Lower lobe of right lung (tissue), 2 donors: ENCODE data around the gene CCT7. TPM values are rescaled to one million over a fixed set of nuclear protein-coding genes. Genes with fewer than 3 reads are reported as not detected.
A peak's percentile ranks its signal among the peaks of the same experiment; 100 is the strongest.
"Not testable (repeated sequence)": the region's sequence is repeated elsewhere in the genome, so short reads cannot be mapped to it uniquely, and the experiment has no call there.

ENCODE experiments used
- ATAC-seq, 2 donors: fragments of 200-7000 bp; cut with Tn5 transposase; one replicate each; pipeline ENCODE4 v1.9.1; 2020 to 2022; ENCODE audit warnings: mild to moderate bottlenecking in 2 of 2, moderate library complexity in 2 of 2
- DNase-seq: peaks from one replicate; pipeline ENCODE4 v3.0.0-alpha.2; 2020
- H3K27ac ChIP-seq: fragments of 200-600 bp; one replicate; pipeline ENCODE4 v1.8.0; 2022
- H3K27me3 ChIP-seq: fragments of 200-600 bp; one replicate; pipeline ENCODE4 v1.8.0; 2022; ENCODE audit warnings: low read depth
- H3K36me3 ChIP-seq: fragments of 200-600 bp; one replicate; pipeline ENCODE4 v1.8.0; 2022; ENCODE audit warnings: mild to moderate bottlenecking
- H3K4me1 ChIP-seq: fragments of 200-600 bp; one replicate; pipeline ENCODE4 v1.8.0; 2022
- H3K4me3 ChIP-seq: fragments of 200-600 bp; one replicate; pipeline ENCODE4 v1.8.0; 2022; ENCODE audit warnings: mild to moderate bottlenecking
- H3K9me3 ChIP-seq: fragments of 200-600 bp; one replicate; pipeline ENCODE4 v1.8.0; 2022
- CTCF ChIP-seq: fragments of 200-600 bp; IDR thresholded peaks from one replicate; pipeline ENCODE4 v1.8.0; 2022; ENCODE audit warnings: antibody characterized with exemption, mild to moderate bottlenecking
- intact Hi-C: fragments of 100-400 bp; cut with DNase I; formaldehyde crosslinking; loops from one replicate; pipeline ENCODE4 v1.11.0; 2022
- total RNA-seq: library from RNA; stranded (reverse); fragmentation: NEBNext Ultra II Directional; extraction: Animal tissue kit (Norgen Biotek cat#: 25700); gene quantifications from one replicate; pipeline ENCODE4 v1.2.1, GENCODE V29; 2021
- donor health status: DM: no; HTN: yes; CAD: no; lungs with severe emphysema.

The CCT7 gene
- total RNA-seq, 1 donor from 2014 or later = 151 TPM

- ATAC-seq (no peak), DNase-seq (no peak)
- no peak for TF ChIP-seq CTCF
- Histone ChIP-seq H3K27ac (no peak overlapping the region), H3K36me3 (peaks cover 7% of the 10 kb centered on the region), H3K4me3 (no peak overlapping the region), H3K9me3 (no peaks in the 10 kb centered on the region), H3K4me1 (no peaks in the 10 kb centered on the region), H3K27me3 (no peaks in the 10 kb centered on the region)
- intact Hi-C loops = no loop called here
Measured at GRCh38 chr2:73259276-73259675, 25.2 kb downstream of the CCT7 start.

- no peaks in the 10 kb centered on the region for H3K9me3 ChIP-seq
- ATAC-seq = no peak
- no peak for TF ChIP-seq CTCF
- no peak overlapping the region for H3K27ac ChIP-seq
- H3K27me3 ChIP-seq = no peaks in the 10 kb centered on the region
- intact Hi-C loops = no loop called here
- no peaks in the 10 kb centered on the region for H3K4me1 ChIP-seq
- H3K36me3 ChIP-seq = peaks cover 2% of the 10 kb centered on the region
- no peak overlapping the region for H3K4me3 ChIP-seq
- no peak for DNase-seq
Measured at GRCh38 chr2:73259704-73260337, 25.7 kb downstream of the CCT7 start.

GRCh38 chr2:73260338-73260984 lies 26.4 kb downstream of the CCT7 start:
- no peak overlapping the region for H3K4me3 ChIP-seq
- no peak overlapping the region for H3K27ac ChIP-seq
- peak; percentile 37 for TF ChIP-seq CTCF
- ATAC-seq (peak; percentile 61 to 85), DNase-seq (peak; percentile 71)
- peaks cover 5% of the 10 kb centered on the region for H3K27me3 ChIP-seq
- no peaks in the 10 kb centered on the region for H3K4me1 ChIP-seq
- no peaks in the 10 kb centered on the region for H3K36me3 ChIP-seq
- intact Hi-C loops = no loop called here
- no peaks in the 10 kb centered on the region for H3K9me3 ChIP-seq

- Histone ChIP-seq H3K4me1 (no peaks in the 10 kb centered on the region), H3K36me3 (no peaks in the 10 kb centered on the region), H3K27ac (no peak overlapping the region), H3K9me3 (no peaks in the 10 kb centered on the region), H3K4me3 (no peak overlapping the region), H3K27me3 (peaks cover 20% of the 10 kb centered on the region)
- DNase-seq = no peak
- no peak for TF ChIP-seq CTCF
- intact Hi-C loops = no loop called here
- ATAC-seq = no peak
Measured at GRCh38 chr2:73262108-73262651, 28.1 kb downstream of the CCT7 start.

DNA sequence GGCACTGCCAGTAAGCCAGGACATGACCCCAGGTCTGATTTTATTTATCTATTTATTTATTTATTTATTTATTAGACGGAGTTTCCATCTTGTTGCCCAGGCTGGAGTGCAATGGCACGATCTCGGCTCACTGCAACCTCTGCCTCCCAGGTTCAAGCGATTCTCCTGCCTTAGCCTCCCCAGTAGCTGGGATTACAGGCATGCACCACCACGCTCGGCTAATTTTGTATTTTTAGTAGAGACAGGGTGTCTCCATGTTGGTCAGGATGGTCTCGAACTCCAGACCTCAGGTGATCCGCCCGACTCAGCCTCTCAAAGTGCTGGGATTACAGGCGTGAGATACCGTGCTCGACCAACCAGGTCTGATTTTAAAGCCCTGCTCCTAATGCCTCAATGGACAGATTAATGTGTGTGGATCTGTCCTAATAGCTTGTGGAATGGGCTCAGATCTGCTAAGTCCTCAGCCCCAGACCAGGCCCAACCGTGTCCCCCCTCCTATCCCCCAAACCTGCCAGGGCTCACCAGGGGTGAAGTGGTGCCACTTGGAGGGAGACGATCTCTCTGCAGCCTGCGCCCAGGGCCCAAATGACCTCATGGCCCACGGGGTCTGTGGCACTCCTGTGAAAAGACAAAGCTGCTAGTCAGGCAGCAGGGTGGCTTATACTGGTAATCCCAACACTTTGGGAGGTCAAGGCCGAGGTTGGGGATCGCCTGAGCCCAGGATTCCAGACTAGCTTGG lies 28.8 kb downstream of the CCT7 start:
- intact Hi-C loops, DNase-seq, H3K4me3 ChIP-seq: not testable (repeated sequence)

More for the DNA sequence above, 28.8 kb downstream of the CCT7 start:
- H3K36me3 ChIP-seq, ATAC-seq, H3K9me3 ChIP-seq, H3K27ac ChIP-seq, H3K4me1 ChIP-seq: not testable (repeated sequence)
- H3K27me3 ChIP-seq = peaks cover 24% of the 10 kb centered on the region
